Endothelial cell of umbilical vein (primary cell): ENCODE data around the gene TTC34. TPM values are rescaled to one million over a fixed set of nuclear protein-coding genes. Genes with fewer than 3 reads are reported as not detected.

Source experiments
- BruUV-seq: library from RNA; stranded (reverse); fragments of 400-500 nt; replicated peaks from 2 replicates; lab custom pipeline; 2021; lab: Mats Ljungman, UMichigan
- CTCF ChIA-PET: fragments of 300-600, 350-600 bp; sonication (Branson Sonifier 250); formaldehyde crosslinking; loops from one replicate; lab custom pipeline; 2021; ENCODE audit warnings: antibody characterized with exemption, inconsistent platforms; lab: Charles Lee
- POLR2A ChIA-PET: fragments of 300-600, 350-600 bp; sonication (Branson Sonifier 250); formaldehyde crosslinking; loops from one replicate; lab custom pipeline; 2021; ENCODE audit warnings: antibody characterized with exemption, inconsistent platforms; lab: Charles Lee
- DNase-seq: peaks from one replicate; pipeline ENCODE4 v3.0.0-alpha.2; 2011; ENCODE audit warnings: low read depth, low spot score
- FAIRE-seq: peaks from 2 replicates; lab custom pipeline; 2011; peaks lifted over from hg19 to GRCh38; lab: Jason Lieb, UNC
- H2AFZ ChIP-seq: 2 replicates; pipeline ENCODE4 v1.6.0; 2012; ENCODE audit warnings: low read depth, low read length, control low read depth, inconsistent platforms
- H3K27ac ChIP-seq: 2 replicates; pipeline ENCODE4 v1.5.1; 2011; ENCODE audit warnings: low read depth, mild to moderate bottlenecking, control low read depth, low read length, moderate library complexity; ENCODE audit not compliant: insufficient read depth
- H3K27me3 ChIP-seq, 2 experiments: 2 replicates each; pipeline versions ENCODE4 v1.6.0 to v1.6.1; 2011; ENCODE audit warnings: low read length in 2 of 2, mixed read lengths in 1 of 2; ENCODE audit not compliant: control insufficient read depth in 2 of 2, insufficient read depth in 2 of 2
- H3K36me3 ChIP-seq, 2 experiments: 2 replicates in 1 of 2; 3 replicates in 1 of 2; pipeline ENCODE4 v1.5.1; 2011; ENCODE audit warnings: low read length in 2 of 2, mild to moderate bottlenecking in 1 of 2, moderate library complexity in 1 of 2; ENCODE audit not compliant: control insufficient read depth in 2 of 2, insufficient read depth in 2 of 2; ENCODE audit errors: extremely low read depth in 1 of 2
- H3K4me1 ChIP-seq: 3 replicates; pipeline ENCODE4 v1.5.1; 2011; ENCODE audit warnings: mild to moderate bottlenecking, low read length; ENCODE audit not compliant: control insufficient read depth, insufficient read depth; ENCODE audit errors: extremely low read depth
- H3K4me2 ChIP-seq: 2 replicates; pipeline ENCODE4 v1.6.1; 2011; ENCODE audit warnings: low read length, control low read depth, mixed read lengths; ENCODE audit not compliant: insufficient read depth
- H3K4me3 ChIP-seq, 3 experiments: fragments of 200-600 bp in 1 of 3; sonication (generic), shearing (Covaris generic) in 1 of 3; replicated peaks in 1 of 3; 2 replicates each; pipeline ENCODE4 v1.5.1; 2011 to 2016; ENCODE audit warnings: control low read depth in 3 of 3, low read length in 3 of 3, mild to moderate bottlenecking in 2 of 3, inconsistent platforms in 1 of 3, low read depth in 1 of 3, moderate library complexity in 1 of 3; ENCODE audit not compliant: insufficient read depth in 1 of 3
- H3K79me2 ChIP-seq: 2 replicates; pipeline ENCODE4 v1.6.0; 2012; ENCODE audit warnings: low read length, inconsistent platforms; ENCODE audit not compliant: control insufficient read depth, insufficient read depth
- H3K9ac ChIP-seq: replicated peaks from 2 replicates; pipeline ENCODE3; 2011; ENCODE audit warnings: low read length, control low read depth; ENCODE audit not compliant: insufficient read depth; ENCODE audit errors: extremely low read depth
- H3K9me1 ChIP-seq: replicated peaks from 3 replicates; pipeline ENCODE4 v1.6.0; 2011; ENCODE audit warnings: mild to moderate bottlenecking, low read length; ENCODE audit not compliant: control insufficient read depth, insufficient read depth; ENCODE audit errors: extremely low read depth
- H3K9me3 ChIP-seq: replicated peaks from 2 replicates; pipeline ENCODE4 v1.5.1; 2012; ENCODE audit warnings: low read length, inconsistent platforms; ENCODE audit not compliant: control insufficient read depth, insufficient read depth
- H4K20me1 ChIP-seq: replicated peaks from 2 replicates; pipeline ENCODE3; 2011; ENCODE audit warnings: mild to moderate bottlenecking, low read length; ENCODE audit not compliant: control insufficient read depth, insufficient read depth; ENCODE audit errors: extremely low read depth
- EZH2 ChIP-seq: IDR thresholded peaks from 2 replicates; pipeline ENCODE4 v1.6.1; 2012; ENCODE audit warnings: borderline replicate concordance, low read depth, mild to moderate bottlenecking, moderate library complexity, low read length, inconsistent platforms; ENCODE audit not compliant: severe bottlenecking
- FOS ChIP-seq: IDR thresholded peaks from 2 replicates; pipeline ENCODE4 v1.6.1; 2011; ENCODE audit warnings: mild to moderate bottlenecking, low read length, moderate library complexity, borderline replicate concordance; ENCODE audit not compliant: insufficient read depth
- GATA2 ChIP-seq: IDR thresholded peaks from 2 replicates; pipeline ENCODE4 v1.7.0; 2011; ENCODE audit warnings: low read depth, mild to moderate bottlenecking, moderate library complexity, mixed read lengths, low read length; ENCODE audit not compliant: insufficient read length, insufficient read depth
- JUN ChIP-seq: IDR thresholded peaks from 2 replicates; pipeline ENCODE4 v1.6.1; 2011; ENCODE audit warnings: borderline replicate concordance, low read depth; ENCODE audit not compliant: insufficient read length, insufficient read depth
- MYC ChIP-seq: IDR thresholded peaks from one replicate; pipeline ENCODE4 v1.6.1; 2011; ENCODE audit warnings: mild to moderate bottlenecking, low read depth, low read length
- POLR2A ChIP-seq: IDR thresholded peaks from 2 replicates; pipeline ENCODE4 v1.6.1; 2012; ENCODE audit warnings: low read depth, mild to moderate bottlenecking, control low read depth, low read length
- POLR2AphosphoS5 ChIP-seq: IDR thresholded peaks from 2 replicates; pipeline ENCODE4 v1.6.1; 2012; ENCODE audit warnings: low read depth, mild to moderate bottlenecking, control low read depth, low read length, moderate library complexity; ENCODE audit not compliant: insufficient read depth
- dilution Hi-C: fragments of 300-500 bp; cut with MboI; formaldehyde crosslinking; loops from one replicate; pipeline ENCODE4 v1.15.0; 2019; ENCODE audit warnings: low sequenced_read_pairs; ENCODE audit not compliant: extremely low pct_ligation_motif_present
- intact Hi-C: fragments of 100-400 bp; cut with micrococcal nuclease; formaldehyde crosslinking; loops from one replicate; pipeline ENCODE4 v1.10.0; 2022
- polyA plus RNA-seq, 4 experiments: library from polyadenylated mRNA; depleted of rRNA in 3 of 4; stranded (reverse) in 3 of 4; unstranded in 1 of 4; fragments of >200 nt; gene quantifications; 2 replicates each; pipeline versions ENCODE4 v1.2.1 to v1.2.3, GENCODE V29; 2011 to 2012; ENCODE audit warnings: missing spikeins in 1 of 4
- total RNA-seq: library from RNA; stranded (reverse); gene quantifications from 2 replicates; pipeline ENCODE4 v1.2.3, GENCODE V29; 2021
- TF ChIP-seq, protein P1 (sequence below): IDR thresholded peaks from 2 replicates; pipeline ENCODE4 v1.6.1; 2011; ENCODE audit not compliant: insufficient read depth, insufficient read length
- TF ChIP-seq, protein P2 (sequence below), 2 donors: IDR thresholded peaks; 1 replicate in 1 of 2; 2 replicates in 1 of 2; pipeline ENCODE4 v1.5.1; 2011; ENCODE audit warnings: low read length in 2 of 2, mild to moderate bottlenecking in 2 of 2, moderate library complexity in 2 of 2, control low read depth in 1 of 2, inconsistent platforms in 1 of 2, low read depth in 1 of 2; ENCODE audit not compliant: insufficient read depth in 1 of 2; ENCODE audit errors: extremely low read depth in 1 of 2

Gene TTC34
- total and polyA plus RNA-seq, 2 donors (not counting 3 experiments of a cell fraction or from before 2014, with no cell fraction given) = 0.08 to 0.77 TPM

DNA sequence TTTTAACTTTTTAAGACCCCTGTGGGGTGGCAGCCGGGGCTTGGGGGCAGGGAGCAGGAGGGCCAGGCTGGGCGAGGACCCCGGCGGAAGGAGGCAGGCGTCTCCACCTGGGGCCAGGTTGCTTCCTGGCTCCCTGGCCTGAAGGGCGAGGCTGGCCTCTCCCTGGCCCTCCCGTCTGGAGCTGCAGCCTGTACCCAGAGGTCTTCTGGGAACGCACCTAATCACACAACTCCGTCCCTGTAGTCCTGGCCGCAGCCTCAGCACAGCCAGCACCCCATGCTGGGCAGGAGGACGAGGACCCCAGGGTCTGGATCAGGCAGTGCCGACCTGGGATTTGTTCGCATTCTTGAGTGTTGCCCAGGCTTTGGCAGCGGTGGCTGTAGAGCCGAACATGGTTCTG, 14.1 kb upstream of the TTC34 start:
- FAIRE-seq = no peak
- BruUV-seq = no TSS peak
- CTCF ChIA-PET = no interaction called here
- Histone ChIP-seq H3K9me3 (no peaks in the 10 kb centered on the region), H4K20me1 (no peaks in the 10 kb centered on the region), H3K4me1 (no peaks in the 10 kb centered on the region), H3K27me3 (no peaks in the 10 kb centered on the region), H3K4me2 (no peak overlapping the region), H3K27ac (no peak overlapping the region), H3K36me3 (no peaks in the 10 kb centered on the region), H3K9ac (no peak overlapping the region), H2AFZ (no peak overlapping the region), H3K9me1 (no peaks in the 10 kb centered on the region), H3K4me3 (no peak overlapping the region), H3K79me2 (no peaks in the 10 kb centered on the region)
- intact Hi-C loops (no loop called here), dilution Hi-C loops (no loop called here)
- POLR2A ChIA-PET = no interaction called here
- no peak for DNase-seq
- TF ChIP-seq GATA2 (no peak), POLR2A (no peak), MYC (no peak), FOS (no peak), JUN (no peak), POLR2AphosphoS5 (no peak), EZH2 (no peak)
- TF ChIP-seq, protein P1, sequence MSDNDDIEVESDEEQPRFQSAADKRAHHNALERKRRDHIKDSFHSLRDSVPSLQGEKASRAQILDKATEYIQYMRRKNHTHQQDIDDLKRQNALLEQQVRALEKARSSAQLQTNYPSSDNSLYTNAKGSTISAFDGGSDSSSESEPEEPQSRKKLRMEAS = no peak
- TF ChIP-seq, protein P2, sequence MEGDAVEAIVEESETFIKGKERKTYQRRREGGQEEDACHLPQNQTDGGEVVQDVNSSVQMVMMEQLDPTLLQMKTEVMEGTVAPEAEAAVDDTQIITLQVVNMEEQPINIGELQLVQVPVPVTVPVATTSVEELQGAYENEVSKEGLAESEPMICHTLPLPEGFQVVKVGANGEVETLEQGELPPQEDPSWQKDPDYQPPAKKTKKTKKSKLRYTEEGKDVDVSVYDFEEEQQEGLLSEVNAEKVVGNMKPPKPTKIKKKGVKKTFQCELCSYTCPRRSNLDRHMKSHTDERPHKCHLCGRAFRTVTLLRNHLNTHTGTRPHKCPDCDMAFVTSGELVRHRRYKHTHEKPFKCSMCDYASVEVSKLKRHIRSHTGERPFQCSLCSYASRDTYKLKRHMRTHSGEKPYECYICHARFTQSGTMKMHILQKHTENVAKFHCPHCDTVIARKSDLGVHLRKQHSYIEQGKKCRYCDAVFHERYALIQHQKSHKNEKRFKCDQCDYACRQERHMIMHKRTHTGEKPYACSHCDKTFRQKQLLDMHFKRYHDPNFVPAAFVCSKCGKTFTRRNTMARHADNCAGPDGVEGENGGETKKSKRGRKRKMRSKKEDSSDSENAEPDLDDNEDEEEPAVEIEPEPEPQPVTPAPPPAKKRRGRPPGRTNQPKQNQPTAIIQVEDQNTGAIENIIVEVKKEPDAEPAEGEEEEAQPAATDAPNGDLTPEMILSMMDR (IDR thresholded peaks at IDR 0.05; ENCODE audit: extremely low read depth in 1 of 2, insufficient read depth in 1 of 2, low read depth in 1 of 2, low read length in 2 of 2) = no peak
